GM10847 (cell line): ENCODE measurements around the gene C1orf74.

Experiments used
- POLR2A ChIP-seq: IDR thresholded peaks from 2 replicates; pipeline ENCODE4 v1.6.1; 2011; ENCODE audit not compliant: insufficient read length; ENCODE audit errors: extremely low read depth

The C1orf74 gene

DNA sequence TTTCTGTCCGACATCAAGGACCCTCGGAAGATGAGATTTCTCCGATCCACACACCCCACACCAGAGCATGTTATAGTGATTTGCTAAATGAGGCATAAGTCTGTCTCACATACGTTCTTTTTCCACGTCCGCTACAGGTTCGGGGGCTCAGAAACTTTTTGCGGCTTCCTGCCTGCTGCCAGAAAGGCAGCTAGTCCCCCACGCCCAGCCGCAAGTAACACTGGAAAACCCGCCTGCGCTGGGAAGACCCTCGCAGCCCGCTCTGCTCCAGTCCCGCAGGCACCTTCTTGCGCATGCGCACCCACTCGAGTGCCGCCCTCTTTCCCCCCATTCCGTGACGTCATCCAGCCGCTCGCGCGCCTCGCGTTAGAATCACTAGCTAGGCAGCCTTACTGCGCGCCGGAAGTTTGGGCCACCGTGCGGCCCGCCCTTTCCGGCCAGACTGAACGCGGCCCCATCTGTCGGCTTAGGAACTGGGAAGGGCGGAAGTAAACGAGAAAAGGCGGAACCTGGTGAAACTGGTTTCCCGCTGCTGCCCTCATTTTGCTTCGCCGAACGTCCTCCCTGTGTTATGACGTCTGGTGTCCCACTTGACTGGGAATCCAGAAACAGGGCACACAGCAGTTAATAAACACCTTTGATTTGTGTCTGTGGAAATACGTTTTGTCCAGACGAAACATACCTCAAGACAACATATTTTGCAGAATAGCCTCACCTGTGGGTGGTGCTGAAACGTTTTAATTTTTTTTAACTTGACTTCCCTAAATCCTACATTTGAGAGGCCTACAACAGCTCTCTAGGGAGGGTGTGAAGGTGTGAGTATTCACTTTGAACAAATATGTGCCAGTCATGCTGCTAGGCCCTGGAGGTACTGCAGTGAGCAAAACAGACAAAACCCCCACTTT lies at the start of gene C1orf74:
C1orf74 (minus strand) TSS at position 295 of the 905 bp plus-strand sequence. CDS start 925 bp downstream, outside the sequence.
- peak; percentile 93 for TF ChIP-seq POLR2A

DNA sequence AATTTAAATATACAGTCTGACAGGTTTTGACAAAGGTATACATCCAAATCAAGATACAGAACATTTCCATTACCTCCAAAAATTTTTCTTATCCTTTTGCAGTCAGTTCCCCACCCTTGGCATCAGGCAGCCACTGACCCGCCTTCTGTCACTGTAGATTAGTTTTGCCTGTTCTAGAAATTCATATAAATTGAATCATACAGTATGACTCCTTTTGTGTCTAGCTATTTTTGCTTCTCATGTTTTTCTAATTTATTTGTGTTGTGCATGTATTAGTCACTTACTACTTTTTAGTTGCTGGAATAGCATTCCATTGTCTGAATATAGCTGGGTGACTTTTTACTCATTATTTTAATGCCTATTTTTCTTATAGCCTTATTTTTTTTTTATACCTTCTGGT lies 47.3 kb upstream of the C1orf74 start:
- no peak for TF ChIP-seq POLR2A

DNA sequence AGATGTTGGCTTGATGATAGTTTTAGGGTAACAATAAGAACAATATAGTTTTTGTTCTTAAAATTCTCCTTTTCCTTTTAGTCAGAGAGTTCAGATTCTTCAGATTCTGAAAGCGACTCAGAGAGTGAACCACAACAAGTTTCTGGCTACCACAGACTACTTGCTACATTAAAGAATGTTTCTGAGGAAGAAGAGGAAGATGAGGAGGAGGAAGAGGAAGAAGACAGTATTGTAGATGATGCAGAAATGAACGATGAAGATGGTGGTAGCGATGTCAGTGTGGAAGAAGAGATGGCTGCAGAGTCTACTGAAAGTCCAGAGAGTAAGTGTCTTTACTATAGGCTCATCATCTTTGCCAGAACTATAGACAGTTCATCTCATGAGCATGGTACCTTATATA lies 46.4 kb upstream of the C1orf74 start:
- no peak for TF ChIP-seq POLR2A

DNA sequence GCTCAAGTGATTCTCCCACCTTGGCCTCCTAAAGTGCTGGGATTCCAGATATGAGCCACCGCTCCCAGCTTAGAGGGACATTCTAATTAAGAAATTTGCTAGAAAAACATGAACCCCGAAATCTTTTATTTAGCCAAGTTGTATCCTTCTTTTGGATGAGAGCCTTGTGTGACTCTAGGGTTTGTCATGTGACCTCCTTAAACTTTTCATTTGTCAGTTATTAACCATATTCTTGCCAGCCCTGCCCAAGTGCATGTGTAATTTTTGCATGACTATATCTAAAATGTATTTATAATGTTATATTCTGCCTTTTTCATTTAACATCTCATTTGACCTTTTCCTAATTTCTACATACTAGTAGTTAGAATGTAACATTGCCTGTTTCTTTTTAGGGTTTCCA lies 45.4 kb upstream of the C1orf74 start:
- TF ChIP-seq POLR2A = no peak

DNA sequence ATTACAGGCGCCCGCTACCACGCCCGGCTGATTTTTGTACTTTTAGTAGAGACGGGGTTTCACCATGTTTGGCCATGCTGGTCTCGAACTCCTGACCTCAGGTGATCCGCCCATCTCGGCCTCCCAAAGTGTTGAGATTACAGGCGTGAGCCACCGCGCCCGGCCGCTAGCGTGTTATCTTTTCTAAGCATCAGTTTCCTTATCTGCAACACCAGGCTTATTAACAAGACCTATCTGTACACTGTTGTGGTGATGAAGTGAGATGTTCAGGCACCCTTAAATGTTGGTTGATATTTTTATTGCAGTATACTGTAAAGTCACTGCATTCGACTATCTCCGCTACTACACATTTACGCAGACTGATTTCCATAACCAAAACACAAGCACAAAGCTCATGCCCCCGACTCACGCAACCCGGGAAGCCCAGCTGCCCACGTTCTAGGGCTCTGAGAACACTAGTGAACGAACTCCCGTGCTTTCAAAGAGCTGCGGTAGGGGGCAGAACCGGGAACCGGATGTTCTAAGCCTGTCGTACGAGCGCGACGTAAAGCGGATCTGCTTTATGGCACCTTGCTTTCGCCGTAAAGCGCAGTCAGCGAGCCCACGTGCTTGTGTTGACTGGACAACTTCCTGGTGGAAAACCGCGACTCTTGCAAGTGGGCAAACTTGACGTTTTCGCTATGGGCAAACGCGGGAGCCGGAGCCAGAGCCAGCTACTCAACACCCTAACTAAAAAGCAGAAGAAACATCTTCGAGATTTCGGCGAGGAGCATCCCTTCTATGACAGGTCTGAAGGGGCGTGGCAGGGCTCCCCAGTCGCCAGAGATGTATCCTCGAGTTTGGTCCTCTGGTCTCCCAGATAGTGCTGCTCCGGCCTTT lies 43.3 kb upstream of the C1orf74 start, which contains the start of gene UTP25:
UTP25 (plus strand) TSS at position 589 of the 879 bp plus-strand sequence; CDS start at position 681, 92 bp downstream.
- TF ChIP-seq POLR2A = peak; percentile 37

DNA sequence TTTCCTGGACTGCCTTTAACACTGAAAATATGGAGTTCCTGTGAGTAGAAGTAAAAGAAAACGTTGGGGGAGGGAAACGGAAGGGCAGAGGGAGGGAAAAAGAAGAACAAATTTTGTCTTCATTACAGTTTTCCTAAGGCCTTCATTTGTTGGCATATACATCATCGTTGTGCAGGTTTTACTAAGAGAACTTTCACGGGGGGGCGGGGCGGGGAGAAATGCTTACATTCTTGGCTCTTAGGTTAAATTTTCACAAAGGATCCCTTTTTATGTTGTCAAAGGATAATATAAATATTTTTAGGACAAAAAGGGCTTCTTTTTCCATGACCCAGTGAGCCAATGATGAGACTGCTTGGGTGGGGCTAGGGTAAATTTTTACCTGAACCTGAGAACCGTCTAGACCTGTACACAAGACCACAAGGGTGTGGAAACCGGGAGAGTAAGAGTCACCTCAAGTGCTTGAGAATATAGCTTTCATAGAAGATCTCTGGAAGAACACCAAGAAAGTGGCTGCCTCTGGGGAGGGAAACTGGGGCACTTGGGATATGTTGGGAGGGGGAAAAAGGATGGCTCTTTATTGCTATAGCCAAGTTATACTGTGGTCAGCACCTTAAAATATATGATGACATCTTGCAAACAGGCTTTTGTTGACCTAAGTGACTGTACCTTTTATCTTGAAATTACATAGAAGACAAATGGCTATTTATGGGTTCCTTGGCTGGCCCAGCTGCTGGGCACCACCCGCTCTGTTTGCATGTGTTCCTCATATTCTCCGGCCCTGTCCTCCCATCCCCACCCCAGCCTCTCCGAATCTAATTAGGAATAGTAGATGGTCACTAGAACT lies 41.5 kb upstream of the C1orf74 start:
- TF ChIP-seq POLR2A = no peak

DNA sequence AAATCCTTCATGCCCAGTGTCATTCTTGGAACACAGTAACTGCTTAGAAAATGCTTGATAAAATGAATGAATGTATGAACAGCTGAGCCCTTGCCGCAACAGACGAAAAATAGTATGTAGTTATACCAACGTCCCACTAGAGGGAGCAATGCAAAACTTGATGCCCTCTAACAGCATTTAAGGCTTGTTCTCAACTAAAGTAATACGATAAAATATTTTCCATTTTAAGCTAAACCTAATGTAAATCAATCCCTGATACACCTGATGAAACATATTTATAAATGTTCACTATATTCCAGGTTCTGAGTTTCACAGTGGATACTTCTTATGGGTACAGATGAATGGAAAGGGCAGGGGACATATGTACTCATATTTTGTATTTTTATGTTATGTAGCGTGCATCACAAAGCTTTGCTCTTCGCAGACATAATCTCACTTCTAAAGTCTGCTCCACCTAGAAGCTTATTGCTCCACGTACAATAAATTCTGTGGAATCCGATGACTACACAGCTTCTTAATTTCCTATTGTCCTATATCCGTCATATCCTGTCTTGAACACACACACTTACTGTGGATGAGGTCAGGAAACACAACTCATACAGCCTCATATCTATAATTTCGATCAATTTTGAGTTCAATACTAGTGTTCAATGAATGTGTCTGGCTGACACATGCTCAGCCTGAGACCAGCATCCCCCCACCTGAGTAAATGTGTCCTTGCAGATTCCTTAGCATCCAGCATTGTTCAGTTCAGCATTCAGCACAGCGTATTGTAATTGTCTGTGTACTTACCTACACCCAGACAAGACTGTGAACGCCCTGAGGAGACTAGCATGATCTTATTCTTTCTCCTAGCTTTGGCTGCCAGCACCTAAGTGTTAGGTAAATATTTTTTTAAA lies 39.0 kb upstream of the C1orf74 start:
- no peak for TF ChIP-seq POLR2A

DNA sequence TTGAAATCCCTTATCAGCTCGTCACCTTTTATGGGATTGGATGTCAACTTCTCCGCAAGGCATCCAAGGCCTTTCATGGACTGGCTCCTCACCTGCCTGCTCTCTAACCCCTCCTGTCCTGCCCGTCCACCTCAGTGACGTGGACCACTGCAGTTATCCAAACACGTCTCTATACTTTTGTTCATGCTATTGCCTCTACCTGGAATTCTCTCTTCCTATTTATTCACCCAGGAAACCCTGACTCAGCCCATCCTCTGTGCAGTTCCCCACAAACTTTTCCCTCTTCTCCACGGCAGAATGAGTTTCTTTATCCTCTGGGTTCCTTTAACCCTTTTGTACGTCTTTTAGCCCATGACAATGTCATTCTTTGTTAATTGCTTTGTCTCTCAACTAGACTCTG lies 38.3 kb upstream of the C1orf74 start:
- TF ChIP-seq POLR2A = no peak

DNA sequence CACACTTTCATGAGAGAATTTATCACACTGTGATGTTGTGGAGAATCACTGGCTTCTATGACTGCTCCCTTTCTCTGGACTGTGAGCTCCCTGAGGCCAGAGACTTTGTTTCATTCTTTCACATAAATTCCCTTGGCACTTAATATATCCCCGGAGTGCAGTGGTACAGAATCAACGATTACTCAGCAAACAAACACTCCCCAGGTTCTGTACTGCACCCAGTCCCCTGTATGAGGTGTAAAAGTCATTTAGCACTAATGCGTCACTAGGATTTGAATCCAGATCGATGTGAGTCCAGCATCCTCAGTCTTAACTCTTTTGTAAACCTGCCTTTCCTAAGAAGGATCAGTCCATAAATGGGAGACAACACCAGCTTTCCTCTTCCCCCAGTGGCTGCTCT lies 36.6 kb upstream of the C1orf74 start:
- TF ChIP-seq POLR2A = no peak

DNA sequence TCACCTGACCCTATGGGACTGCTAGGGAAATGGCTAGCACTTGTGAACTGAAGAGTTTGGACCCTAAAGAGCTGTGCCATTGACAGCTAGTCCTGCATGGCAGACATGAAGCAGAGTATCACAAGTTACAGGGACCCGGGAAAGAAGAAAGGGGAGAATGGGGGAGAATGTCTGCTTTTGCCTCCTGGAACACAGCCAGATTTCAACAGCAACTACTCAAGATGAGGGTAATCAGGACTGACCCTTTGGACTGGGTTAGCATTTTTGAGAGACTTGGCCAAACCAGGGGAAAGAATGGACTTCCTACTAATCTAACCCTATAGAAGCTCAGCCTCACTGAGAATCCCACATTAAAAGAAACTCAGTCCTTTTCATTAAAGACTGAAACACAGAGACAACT lies 34.7 kb upstream of the C1orf74 start:
- TF ChIP-seq POLR2A = no peak

DNA sequence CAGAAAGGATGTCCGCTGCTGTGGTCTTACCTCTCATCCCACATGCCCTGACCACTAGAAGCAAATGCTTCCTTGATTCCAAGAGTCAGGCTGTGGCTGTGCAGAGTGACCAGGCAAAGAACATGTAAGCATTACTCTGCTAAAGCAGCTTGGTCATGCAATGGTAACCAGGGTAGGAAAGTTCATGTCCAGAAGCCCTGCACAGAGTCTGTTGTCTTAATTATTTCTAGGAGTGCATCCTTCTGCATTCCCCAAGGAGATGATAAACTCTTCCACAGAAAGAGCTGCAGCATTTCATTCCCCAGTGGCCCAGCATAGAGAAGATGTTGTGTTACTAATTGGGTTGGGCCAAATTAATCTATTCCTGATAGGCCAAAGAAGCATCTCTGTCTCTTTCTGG lies 33.3 kb upstream of the C1orf74 start:
- TF ChIP-seq POLR2A = no peak

DNA sequence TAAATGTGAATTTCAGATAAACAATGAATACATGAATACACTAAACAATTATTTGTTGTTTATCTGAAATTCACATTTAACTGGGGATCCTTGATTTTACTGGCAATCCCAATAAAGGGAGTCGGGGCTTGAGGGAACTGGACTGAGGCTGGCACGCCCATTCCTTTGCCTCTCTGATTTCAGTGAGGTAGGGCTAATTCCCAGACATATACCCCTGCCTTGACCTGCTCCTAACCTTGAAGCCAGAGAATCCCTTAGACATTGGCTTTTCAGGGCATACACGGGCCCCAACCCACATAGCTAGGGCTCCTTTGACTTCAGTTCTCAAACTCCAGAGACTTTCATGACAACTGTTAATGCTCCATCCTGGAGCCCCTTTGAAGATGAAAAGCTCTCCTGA lies 32.6 kb upstream of the C1orf74 start:
- no peak for TF ChIP-seq POLR2A

DNA sequence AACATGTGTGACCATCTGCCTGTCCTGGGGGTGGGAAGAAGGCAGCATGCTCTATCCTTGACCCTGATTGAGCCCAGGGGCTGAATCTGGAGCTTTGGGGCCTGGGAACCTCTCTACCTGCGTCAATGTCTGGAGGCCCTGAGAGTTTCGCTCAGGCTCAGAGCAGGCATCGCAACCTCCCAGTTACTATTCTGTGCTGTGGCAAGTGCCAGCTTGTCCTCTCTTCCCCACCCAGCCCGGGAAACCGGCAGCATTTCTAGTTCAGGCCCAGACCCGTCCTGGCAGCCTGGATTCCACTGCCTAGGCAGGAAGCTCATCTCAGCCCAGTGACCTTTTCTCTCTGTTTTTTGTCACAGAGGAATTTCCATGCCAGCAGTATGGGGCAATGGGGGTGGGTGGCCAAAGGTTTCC lies 31.6 kb upstream of the C1orf74 start:
- TF ChIP-seq POLR2A = no peak

DNA sequence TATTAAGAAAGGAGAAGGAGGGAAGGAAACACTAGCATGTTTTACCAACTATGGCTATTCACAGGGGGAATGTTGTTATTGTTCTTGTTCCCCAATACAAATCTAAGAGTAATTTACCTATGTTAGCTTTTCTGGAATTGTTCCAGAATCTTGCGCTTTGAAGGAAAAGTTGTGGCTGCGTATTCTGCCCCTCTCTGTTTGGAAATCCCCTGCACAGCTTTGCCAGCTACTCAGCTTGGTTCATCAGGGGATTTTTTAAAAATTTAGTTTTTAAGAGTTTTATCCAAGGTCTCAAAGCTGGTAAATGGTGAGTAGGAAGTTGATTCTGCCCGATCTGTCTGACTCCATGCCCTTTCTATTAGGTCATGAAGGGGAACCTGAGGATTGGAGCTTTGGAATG lies 31.1 kb upstream of the C1orf74 start:
- no peak for TF ChIP-seq POLR2A

DNA sequence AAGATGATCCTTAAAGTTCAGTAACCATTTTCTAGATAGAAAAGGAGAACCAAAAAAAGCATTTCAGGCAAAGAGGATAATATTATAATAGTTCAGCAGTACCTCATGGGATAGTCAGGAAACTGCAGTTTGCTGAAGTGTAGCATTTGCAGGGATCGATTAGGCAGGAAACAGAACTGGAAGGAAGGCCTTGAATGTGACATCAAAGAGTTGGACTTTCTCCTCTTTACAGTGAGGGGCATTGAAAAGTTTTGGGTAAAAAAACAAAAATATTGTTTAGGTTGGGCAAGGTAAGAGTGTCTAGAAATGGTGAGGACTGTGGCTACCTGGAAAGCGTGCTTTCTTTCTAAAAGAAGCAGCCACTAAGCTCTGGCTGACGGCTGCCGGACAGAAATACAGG lies 29.5 kb upstream of the C1orf74 start:
- TF ChIP-seq POLR2A = no peak

DNA sequence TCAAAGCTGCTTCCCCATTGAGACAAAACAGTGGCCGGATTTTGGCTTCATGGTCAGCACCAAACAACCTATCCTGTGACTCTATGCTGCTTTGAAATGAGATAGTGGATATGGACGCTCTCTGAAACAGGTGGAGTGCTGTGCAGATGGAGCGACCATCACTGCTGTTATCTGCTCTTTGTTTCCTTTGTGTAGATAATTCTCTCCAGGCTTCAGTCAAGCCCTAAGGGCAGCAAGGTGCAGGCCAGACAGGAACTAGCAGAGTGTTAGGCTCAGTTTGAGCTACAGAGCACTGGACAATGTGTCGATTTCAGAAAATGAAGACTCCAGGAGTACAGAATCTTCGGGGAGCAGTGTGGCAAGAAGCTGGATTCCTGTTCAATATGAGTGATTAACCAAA lies 26.4 kb upstream of the C1orf74 start:
- TF ChIP-seq POLR2A = no peak
